Mucosa of stomach (tissue), 1 donor: ENCODE measurements around the gene BRSK2.

ENCODE experiments used
- H3K27me3 ChIP-seq: one replicate; pipeline ENCODE4 v1.7.0; 2013; ENCODE audit warnings: mild to moderate bottlenecking, low read length; ENCODE audit not compliant: control insufficient read depth, insufficient read depth
- H3K36me3 ChIP-seq: one replicate; pipeline ENCODE4 v1.7.0; 2013; ENCODE audit warnings: low read length; ENCODE audit not compliant: control insufficient read depth, insufficient read depth
- H3K4me1 ChIP-seq: one replicate; pipeline ENCODE4 v1.7.0; 2013; ENCODE audit warnings: mild to moderate bottlenecking, low read length; ENCODE audit not compliant: control insufficient read depth, insufficient read depth
- H3K4me3 ChIP-seq: one replicate; pipeline ENCODE4 v1.7.0; 2013; ENCODE audit warnings: low read length
- H3K9ac ChIP-seq: one replicate; pipeline ENCODE4 v1.7.0; 2013; ENCODE audit warnings: mild to moderate bottlenecking, low read length, moderate library complexity
- H3K9me3 ChIP-seq: one replicate; pipeline ENCODE4 v1.7.0; 2013; ENCODE audit warnings: mild to moderate bottlenecking, low read length, moderate library complexity; ENCODE audit not compliant: control insufficient read depth
- donor health status: Pancreatic carcinoma.

Gene BRSK2

GRCh38 chr11:1484695-1485503, 95.2 kb downstream of the BRSK2 start:
- H3K4me3 ChIP-seq = no peak overlapping the region

GRCh38 chr11:1485504-1485885, 95.8 kb downstream of the BRSK2 start:
- peaks cover 56% of the 10 kb centered on the region for H3K4me1 ChIP-seq
- no peaks in the 10 kb centered on the region for H3K36me3 ChIP-seq
- no peak overlapping the region for H3K9ac ChIP-seq
- H3K9me3 ChIP-seq = no peaks in the 10 kb centered on the region
- H3K4me3 ChIP-seq = no peak overlapping the region
- no peaks in the 10 kb centered on the region for H3K27me3 ChIP-seq

More at GRCh38 chr11:1484695-1485503, 95.2 kb downstream of the BRSK2 start:
- Histone ChIP-seq H3K9me3 (no peaks in the 10 kb centered on the region), H3K36me3 (no peaks in the 10 kb centered on the region), H3K9ac (no peak overlapping the region), H3K4me1 (peaks cover 56% of the 10 kb centered on the region), H3K27me3 (no peaks in the 10 kb centered on the region)

- Histone ChIP-seq H3K9ac (peak within 1 kb of the TSS; percentile 24), H3K9me3 (no peaks in the 10 kb centered on the region), H3K4me3 (no peak within 1 kb of the TSS), H3K4me1 (peaks cover 56% of the 10 kb centered on the region), H3K27me3 (no peaks in the 10 kb centered on the region), H3K36me3 (no peaks in the 10 kb centered on the region)
Observed at GRCh38 chr11:1486054-1486825, 96.5 kb downstream of the BRSK2 start, which contains the start of gene MOB2. MOB2 (minus strand) TSS chr11:1486779; CDS start chr11:1486556, 223 bp downstream.

GRCh38 chr11:1487091-1487850, 97.5 kb downstream of the BRSK2 start:
- H3K9me3 ChIP-seq = no peaks in the 10 kb centered on the region
- no peak overlapping the region for H3K9ac ChIP-seq
- peaks cover 50% of the 10 kb centered on the region for H3K4me1 ChIP-seq
- no peaks in the 10 kb centered on the region for H3K36me3 ChIP-seq
- no peaks in the 10 kb centered on the region for H3K27me3 ChIP-seq
- H3K4me3 ChIP-seq = no peak overlapping the region

- H3K27me3 ChIP-seq = no peaks in the 10 kb centered on the region
- H3K9me3 ChIP-seq = no peaks in the 10 kb centered on the region
- H3K4me3 ChIP-seq = no peak overlapping the region
- peaks cover 48% of the 10 kb centered on the region for H3K4me1 ChIP-seq
- H3K36me3 ChIP-seq = no peaks in the 10 kb centered on the region
- no peak overlapping the region for H3K9ac ChIP-seq
Observed at GRCh38 chr11:1487851-1488574, 98.3 kb downstream of the BRSK2 start.

GRCh38 chr11:1488575-1489180, 98.9 kb downstream of the BRSK2 start:
- Histone ChIP-seq H3K9me3 (no peaks in the 10 kb centered on the region), H3K4me1 (peaks cover 48% of the 10 kb centered on the region), H3K4me3 (no peak overlapping the region), H3K9ac (no peak overlapping the region), H3K36me3 (no peaks in the 10 kb centered on the region), H3K27me3 (no peaks in the 10 kb centered on the region)

- Histone ChIP-seq H3K36me3 (no peaks in the 10 kb centered on the region), H3K9me3 (no peaks in the 10 kb centered on the region), H3K4me1 (peaks cover 41% of the 10 kb centered on the region), H3K4me3 (no peak overlapping the region), H3K9ac (no peak overlapping the region), H3K27me3 (no peaks in the 10 kb centered on the region)
Observed at GRCh38 chr11:1490651-1491050, 100.9 kb downstream of the BRSK2 start.

- Histone ChIP-seq H3K27me3 (no peaks in the 10 kb centered on the region), H3K4me1 (peaks cover 36% of the 10 kb centered on the region)
Observed at GRCh38 chr11:1491379-1491778, 101.6 kb downstream of the BRSK2 start.

GRCh38 chr11:1493650-1494244, 104.0 kb downstream of the BRSK2 start:
- Histone ChIP-seq H3K36me3 (no peaks in the 10 kb centered on the region), H3K9me3 (no peaks in the 10 kb centered on the region), H3K9ac (no peak overlapping the region), H3K4me3 (no peak overlapping the region), H3K4me1 (peaks cover 15% of the 10 kb centered on the region), H3K27me3 (no peaks in the 10 kb centered on the region)

More at GRCh38 chr11:1491379-1491778, 101.6 kb downstream of the BRSK2 start:
- H3K36me3 ChIP-seq = no peaks in the 10 kb centered on the region
- H3K9me3 ChIP-seq = no peaks in the 10 kb centered on the region
- H3K4me3 ChIP-seq = no peak overlapping the region
- H3K9ac ChIP-seq = no peak overlapping the region

GRCh38 chr11:1494650-1495049, 104.9 kb downstream of the BRSK2 start:
- Histone ChIP-seq H3K4me1 (peaks cover 12% of the 10 kb centered on the region), H3K36me3 (peaks cover under 1% of the 10 kb centered on the region), H3K9me3 (no peaks in the 10 kb centered on the region), H3K27me3 (no peaks in the 10 kb centered on the region), H3K9ac (no peak overlapping the region), H3K4me3 (no peak overlapping the region)
